Measurements from ENCODE around the gene RBM33. TPM values are rescaled to one million over a fixed set of nuclear protein-coding genes. Genes with fewer than 3 reads are reported as not detected.
A peak's percentile ranks its signal among the peaks of the same experiment; 100 is the strongest.

Gene RBM33
- total and polyA plus RNA-seq, 2 donors from 2014 or later, result 9.8 to 78.7 TPM

DNA sequence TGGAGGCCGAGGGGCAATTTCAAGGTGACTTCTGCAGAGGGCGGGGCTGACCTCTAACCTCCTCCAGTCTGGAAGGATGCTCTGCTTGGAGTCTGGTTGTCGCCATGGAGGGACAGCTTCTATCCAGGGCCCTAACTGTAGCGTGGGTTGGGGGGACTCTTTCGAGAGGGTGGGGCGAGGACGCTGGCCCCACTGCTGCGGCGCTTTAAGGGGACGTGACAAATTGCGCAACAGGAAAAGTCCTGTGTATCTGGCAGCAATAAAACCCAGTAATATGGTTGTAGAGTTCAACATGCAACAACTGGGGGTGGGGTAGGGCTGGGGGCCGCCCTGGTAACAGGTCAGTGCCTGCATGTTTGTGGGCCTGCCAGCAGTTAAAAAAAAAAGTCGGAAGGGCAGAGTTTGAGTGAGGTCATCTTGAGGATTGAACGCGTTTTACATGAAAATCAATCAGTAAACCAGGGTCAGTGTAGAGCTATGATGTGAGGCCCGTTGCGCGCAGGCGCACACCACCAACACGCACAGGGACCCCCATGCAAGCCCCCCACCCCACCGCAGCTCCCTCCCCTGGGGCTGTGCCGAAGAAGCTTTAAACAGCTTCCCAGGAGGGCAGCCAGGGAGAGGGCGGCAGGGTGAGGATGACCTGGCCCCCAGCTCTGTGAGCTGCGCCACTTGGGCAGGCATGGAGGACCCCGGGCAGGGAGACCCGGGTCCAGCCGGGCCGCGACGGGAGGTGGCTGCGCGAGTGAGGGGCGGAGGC lies 163.5 kb downstream of the RBM33 start:
- H3K4me3 ChIP-seq (ENCODE audit: low read length in 3 of 3), result peak overlapping the region in 2 of 3 donors; percentile 45 to 64
- DNase-seq (peak; percentile 52 to 90 (median 58)), FAIRE-seq (no peak)
- H3K27me3 ChIP-seq (ENCODE audit: control insufficient read depth, insufficient read depth, low read length), result peaks cover 23% of the 10 kb centered on the region
- no peaks in the 10 kb centered on the region for H3K36me3 ChIP-seq (ENCODE audit: control insufficient read depth in 2 of 3, insufficient read depth in 3 of 3, low read length in 3 of 3)
- H3K9me3 ChIP-seq (ENCODE audit: control insufficient read depth in 2 of 3, insufficient read depth in 1 of 3, low read length in 3 of 3), result no peaks in the 10 kb centered on the region
- peak overlapping the region; percentile 89 to 96 for H3K27ac ChIP-seq (ENCODE audit: low read depth in 2 of 2, low read length in 2 of 2)
- TF ChIP-seq, protein P1, sequence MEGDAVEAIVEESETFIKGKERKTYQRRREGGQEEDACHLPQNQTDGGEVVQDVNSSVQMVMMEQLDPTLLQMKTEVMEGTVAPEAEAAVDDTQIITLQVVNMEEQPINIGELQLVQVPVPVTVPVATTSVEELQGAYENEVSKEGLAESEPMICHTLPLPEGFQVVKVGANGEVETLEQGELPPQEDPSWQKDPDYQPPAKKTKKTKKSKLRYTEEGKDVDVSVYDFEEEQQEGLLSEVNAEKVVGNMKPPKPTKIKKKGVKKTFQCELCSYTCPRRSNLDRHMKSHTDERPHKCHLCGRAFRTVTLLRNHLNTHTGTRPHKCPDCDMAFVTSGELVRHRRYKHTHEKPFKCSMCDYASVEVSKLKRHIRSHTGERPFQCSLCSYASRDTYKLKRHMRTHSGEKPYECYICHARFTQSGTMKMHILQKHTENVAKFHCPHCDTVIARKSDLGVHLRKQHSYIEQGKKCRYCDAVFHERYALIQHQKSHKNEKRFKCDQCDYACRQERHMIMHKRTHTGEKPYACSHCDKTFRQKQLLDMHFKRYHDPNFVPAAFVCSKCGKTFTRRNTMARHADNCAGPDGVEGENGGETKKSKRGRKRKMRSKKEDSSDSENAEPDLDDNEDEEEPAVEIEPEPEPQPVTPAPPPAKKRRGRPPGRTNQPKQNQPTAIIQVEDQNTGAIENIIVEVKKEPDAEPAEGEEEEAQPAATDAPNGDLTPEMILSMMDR (IDR thresholded peaks at IDR 0.05; ENCODE audit: borderline replicate concordance, extremely low read depth, insufficient read depth), result no peak
- H3K4me1 ChIP-seq (ENCODE audit: control insufficient read depth in 2 of 3, insufficient read depth in 2 of 3, low read depth in 1 of 3, low read length in 3 of 3), result peaks cover 0 to 19% (median 0%) of the 10 kb centered on the region in 3 donors
- H3K9ac ChIP-seq (ENCODE audit: low read length in 3 of 3), result peak overlapping the region in 1 of 3 donors; percentile 71
- intact Hi-C loops (cut with DNase I), result no loop called here

DNA sequence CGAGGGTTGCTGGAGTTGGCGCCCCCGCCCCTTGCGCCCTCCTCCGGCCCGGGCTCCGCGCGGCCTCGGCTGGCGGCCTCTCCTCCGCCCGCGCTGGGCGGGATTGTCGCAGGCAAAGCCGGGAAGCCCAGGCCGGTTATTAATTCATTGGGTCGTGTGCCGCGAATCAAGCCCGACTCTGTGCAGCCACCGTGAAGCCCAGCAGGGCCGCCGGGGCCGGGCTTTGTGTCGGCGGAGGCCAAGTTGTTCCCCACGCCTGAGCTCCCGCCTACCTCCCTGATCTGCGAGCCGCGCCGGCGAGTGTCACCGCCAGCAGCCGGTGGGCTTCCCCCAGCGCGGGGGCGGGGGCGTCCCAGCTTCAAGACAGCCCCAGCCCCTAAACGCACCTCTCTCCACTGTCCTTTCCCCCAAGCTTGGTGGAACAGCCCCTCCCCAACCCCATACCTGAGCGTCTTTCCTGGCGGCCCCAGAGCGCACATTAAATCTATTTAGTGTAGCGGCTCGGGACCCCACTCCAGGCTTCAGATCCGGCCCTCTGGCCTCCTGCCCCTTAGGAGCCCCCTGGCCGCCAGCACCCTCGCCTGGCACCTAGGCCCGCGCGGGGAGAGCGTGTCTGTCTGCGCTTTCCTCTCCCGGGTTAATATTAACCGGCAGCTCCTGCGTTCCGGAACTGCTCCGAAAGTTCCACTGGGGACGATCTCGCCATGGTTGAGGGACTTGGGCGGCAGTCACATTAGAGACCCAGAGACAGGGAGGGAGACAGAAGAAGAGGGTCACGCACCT lies 164.3 kb downstream of the RBM33 start:
- Histone ChIP-seq H3K9me3 (ENCODE audit: control insufficient read depth in 2 of 3, insufficient read depth in 1 of 3, low read length in 3 of 3) (no peaks in the 10 kb centered on the region), H3K27ac (ENCODE audit: low read depth in 2 of 2, low read length in 2 of 2) (peak overlapping the region; percentile 89 to 96), H3K9ac (ENCODE audit: low read length in 3 of 3) (peak overlapping the region in 1 of 3 donors; percentile 71), H3K27me3 (ENCODE audit: control insufficient read depth, insufficient read depth, low read length) (peaks cover 28% of the 10 kb centered on the region), H3K4me1 (ENCODE audit: control insufficient read depth in 2 of 3, insufficient read depth in 2 of 3, low read depth in 1 of 3, low read length in 3 of 3) (peaks cover 0 to 19% (median 0%) of the 10 kb centered on the region in 3 donors), H3K36me3 (ENCODE audit: control insufficient read depth in 2 of 3, insufficient read depth in 3 of 3, low read length in 3 of 3) (no peaks in the 10 kb centered on the region), H3K4me3 (ENCODE audit: low read length in 3 of 3) (peak overlapping the region in 2 of 3 donors; percentile 45 to 64)
- DNase-seq, result peak; percentile 77 to 89 (median 83)
- intact Hi-C loops (cut with DNase I), result no loop called here
- no peak for FAIRE-seq
- TF ChIP-seq, protein P1 (IDR thresholded peaks at IDR 0.05; ENCODE audit: borderline replicate concordance, extremely low read depth, insufficient read depth), result no peak

DNA sequence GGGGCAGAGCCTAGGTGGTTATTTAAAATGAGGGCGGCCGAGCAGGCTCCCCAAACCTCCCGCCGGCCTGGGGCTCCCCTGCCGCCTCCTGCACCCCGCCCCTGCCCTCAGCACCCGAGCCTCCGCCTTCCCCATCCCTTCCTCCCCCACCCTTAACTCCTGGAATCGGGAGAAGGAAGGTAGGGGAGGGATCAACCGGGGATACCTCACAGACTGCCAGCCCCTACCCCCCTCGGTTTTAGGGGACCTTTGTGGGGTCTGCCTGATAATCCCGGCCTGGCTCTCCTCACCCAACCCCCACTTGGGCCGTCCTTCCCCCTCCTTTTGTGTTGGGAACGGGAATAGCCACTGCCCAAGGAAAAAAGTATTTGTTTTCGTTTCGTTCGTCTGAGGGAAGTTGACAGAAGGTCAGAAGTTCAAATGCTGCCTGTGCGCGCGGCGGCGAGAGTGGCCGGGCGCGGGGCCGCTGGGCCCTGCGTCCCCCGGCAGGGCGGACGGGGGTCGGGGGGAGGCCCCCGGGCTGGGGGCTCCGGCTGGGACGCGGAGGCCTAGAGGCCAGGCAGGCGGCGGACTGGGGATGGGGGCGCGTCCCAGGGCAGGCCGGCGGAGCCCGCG lies 165.0 kb downstream of the RBM33 start:
- DNase-seq (peak in 3 of 5 donors; percentile 38 to 61 (median 55)), FAIRE-seq (no peak)
- H3K36me3 ChIP-seq (ENCODE audit: control insufficient read depth in 2 of 3, insufficient read depth in 3 of 3, low read length in 3 of 3), result no peaks in the 10 kb centered on the region
- peaks cover 0 to 19% (median 0%) of the 10 kb centered on the region in 3 donors for H3K4me1 ChIP-seq (ENCODE audit: control insufficient read depth in 2 of 3, insufficient read depth in 2 of 3, low read depth in 1 of 3, low read length in 3 of 3)
- intact Hi-C loops (cut with DNase I), result no loop called here
- peak overlapping the region; percentile 72 to 96 for H3K27ac ChIP-seq (ENCODE audit: low read depth in 2 of 2, low read length in 2 of 2)
- peak overlapping the region in 2 of 3 donors; percentile 42 to 64 for H3K4me3 ChIP-seq (ENCODE audit: low read length in 3 of 3)
- H3K9me3 ChIP-seq (ENCODE audit: control insufficient read depth in 2 of 3, insufficient read depth in 1 of 3, low read length in 3 of 3), result no peaks in the 10 kb centered on the region
- TF ChIP-seq, protein P1 (IDR thresholded peaks at IDR 0.05; ENCODE audit: borderline replicate concordance, extremely low read depth, insufficient read depth), result no peak
- peak overlapping the region in 1 of 3 donors; percentile 71 for H3K9ac ChIP-seq (ENCODE audit: low read length in 3 of 3)
- H3K27me3 ChIP-seq (ENCODE audit: control insufficient read depth, insufficient read depth, low read length), result peaks cover 34% of the 10 kb centered on the region
